BLaER1 (cell line): Measurements from ENCODE around the gene TOP1.

Experiments used
- H3K27ac ChIP-seq: shearing (Covaris generic); formaldehyde crosslinking; 2 replicates; pipeline ENCODE4 v1.8.1; 2022
- H3K27me3 ChIP-seq: shearing (Covaris generic); formaldehyde crosslinking; 2 replicates; pipeline ENCODE4 v1.8.1; 2022
- H3K36me3 ChIP-seq: shearing (Covaris generic); formaldehyde crosslinking; 2 replicates; pipeline ENCODE4 v1.8.1; 2022
- H3K4me1 ChIP-seq: shearing (Covaris generic); formaldehyde crosslinking; 2 replicates; pipeline ENCODE4 v1.8.1; 2022
- H3K4me2 ChIP-seq: shearing (Covaris generic); formaldehyde crosslinking; 2 replicates; pipeline ENCODE4 v1.8.1; 2022
- H3K4me3 ChIP-seq: shearing (Covaris generic); formaldehyde crosslinking; 2 replicates; pipeline ENCODE4 v1.8.1; 2022
- H3K9ac ChIP-seq: shearing (Covaris generic); formaldehyde crosslinking; 2 replicates; pipeline ENCODE4 v1.8.1; 2022
- H3K9me3 ChIP-seq: shearing (Covaris generic); formaldehyde crosslinking; 2 replicates; pipeline ENCODE4 v1.8.1; 2022
- H4K20me1 ChIP-seq: shearing (Covaris generic); formaldehyde crosslinking; 2 replicates; pipeline ENCODE4 v1.8.1; 2022
- Cebpa-rat ChIP-seq: shearing (Covaris generic); IDR thresholded peaks from 2 replicates; pipeline ENCODE4 v1.8.1; 2022

The TOP1 gene

DNA sequence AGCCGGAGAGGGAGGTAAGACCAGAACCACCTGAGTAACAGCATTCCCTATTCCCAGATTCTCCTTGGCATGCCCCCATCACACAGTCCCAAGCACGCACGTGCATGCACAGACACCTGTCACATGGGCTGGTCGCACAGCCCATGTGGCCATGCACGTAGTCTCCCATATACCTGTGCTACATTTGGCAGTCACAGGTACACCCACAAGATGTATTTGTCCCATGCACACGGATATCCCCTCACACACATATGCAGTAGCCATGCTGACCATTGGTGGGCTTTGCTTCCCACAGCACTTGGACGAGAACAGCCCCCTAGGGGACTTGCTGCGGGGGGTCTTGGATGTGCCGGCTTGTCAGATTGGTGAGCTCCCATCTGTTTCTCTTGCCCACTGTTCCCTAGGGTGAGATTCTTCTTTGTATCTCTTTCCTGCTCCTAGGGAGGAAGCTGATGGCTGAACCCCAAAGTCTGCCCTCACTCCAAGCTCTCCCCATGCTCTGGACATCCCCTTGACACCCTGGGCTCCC, 140.6 kb downstream of the TOP1 start:
- Histone ChIP-seq H3K36me3 (peaks cover 97% of the 10 kb centered on the region), H4K20me1 (peaks cover 100% of the 10 kb centered on the region)

DNA sequence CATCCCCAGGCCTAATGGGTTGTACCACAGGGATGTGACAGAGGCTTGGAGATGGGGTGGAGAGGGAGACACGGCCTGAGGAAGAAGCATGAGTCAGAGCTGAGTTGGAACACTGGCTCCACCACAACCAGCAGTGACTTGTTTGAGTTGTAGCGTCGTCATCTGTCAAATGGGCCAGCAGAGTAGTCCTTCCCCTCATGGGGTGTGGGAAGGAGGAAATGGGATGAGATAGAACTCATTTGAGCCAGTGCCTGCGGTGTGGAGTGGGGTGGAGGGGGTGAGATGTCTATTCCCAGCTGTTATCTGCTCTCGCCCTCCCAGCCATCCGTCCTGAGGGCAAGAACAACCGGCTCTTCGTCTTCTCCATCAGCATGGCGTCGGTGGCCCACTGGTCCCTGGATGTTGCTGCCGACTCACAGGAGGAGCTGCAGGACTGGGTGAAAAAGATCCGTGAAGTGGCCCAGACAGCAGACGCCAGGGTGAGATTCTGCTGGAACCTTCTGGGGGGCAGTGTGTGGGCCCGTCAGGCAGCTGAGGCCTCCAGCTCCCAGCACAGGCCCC, 141.2 kb downstream of the TOP1 start:
- Histone ChIP-seq H3K4me1 (peaks cover 27% of the 10 kb centered on the region), H3K9me3 (no peaks in the 10 kb centered on the region), H4K20me1 (peaks cover 100% of the 10 kb centered on the region), H3K9ac (no peak overlapping the region), H3K36me3 (peaks cover 97% of the 10 kb centered on the region), H3K4me3 (no peak overlapping the region), H3K27ac (no peak overlapping the region), H3K4me2 (no peak overlapping the region), H3K27me3 (peaks cover 52% of the 10 kb centered on the region)
- TF ChIP-seq Cebpa-rat: no peak

More for the DNA sequence above, 140.6 kb downstream of the TOP1 start:
- Histone ChIP-seq H3K27ac (no peak overlapping the region), H3K4me3 (no peak overlapping the region), H3K9me3 (no peaks in the 10 kb centered on the region), H3K9ac (no peak overlapping the region), H3K4me1 (peaks cover 27% of the 10 kb centered on the region), H3K27me3 (peaks cover 58% of the 10 kb centered on the region), H3K4me2 (no peak overlapping the region)
- no peak for TF ChIP-seq Cebpa-rat

DNA sequence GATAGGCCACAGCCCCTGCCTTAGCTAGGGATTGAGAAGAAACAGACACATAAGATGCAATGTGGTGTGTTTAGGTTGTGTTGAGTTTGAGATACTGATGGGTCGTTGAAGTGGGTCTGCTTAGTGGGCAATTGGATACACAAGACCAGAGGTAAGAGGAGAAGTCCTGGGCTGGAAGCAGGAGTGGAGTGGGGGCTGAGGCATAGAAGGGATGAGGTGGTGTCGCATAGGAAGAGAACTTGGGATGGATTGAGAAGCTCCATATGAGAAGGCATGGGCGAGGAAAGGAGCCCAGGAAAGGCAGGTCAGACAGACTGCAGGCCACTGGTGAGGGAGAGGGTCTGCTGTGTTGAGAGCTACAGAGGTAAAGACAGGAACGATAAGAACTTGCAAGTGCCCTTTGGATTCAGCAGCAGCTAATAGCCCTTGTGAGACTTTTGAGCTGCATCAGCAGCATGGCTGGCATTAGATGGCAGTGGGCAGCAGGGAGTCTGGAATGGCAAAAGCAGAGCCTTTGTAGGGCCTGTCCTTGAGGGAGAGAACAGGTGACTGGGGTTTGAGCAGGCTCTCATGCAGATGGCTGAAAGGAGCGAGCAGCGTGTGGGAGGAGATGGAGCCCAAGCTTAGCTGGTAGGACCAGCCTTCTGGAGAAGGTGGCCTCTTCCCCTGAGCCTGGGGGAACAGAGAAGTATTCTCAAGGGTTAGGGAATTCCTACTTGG, 141.9 kb downstream of the TOP1 start:
- TF ChIP-seq Cebpa-rat: no peak
- H3K9ac ChIP-seq: no peak overlapping the region
- no peaks in the 10 kb centered on the region for H3K9me3 ChIP-seq
- H4K20me1 ChIP-seq: peaks cover 100% of the 10 kb centered on the region
- no peak overlapping the region for H3K4me2 ChIP-seq
- H3K4me1 ChIP-seq: peaks cover 27% of the 10 kb centered on the region
- H3K27me3 ChIP-seq: peaks cover 45% of the 10 kb centered on the region
- no peak overlapping the region for H3K4me3 ChIP-seq
- H3K36me3 ChIP-seq: peaks cover 97% of the 10 kb centered on the region
- no peak overlapping the region for H3K27ac ChIP-seq

DNA sequence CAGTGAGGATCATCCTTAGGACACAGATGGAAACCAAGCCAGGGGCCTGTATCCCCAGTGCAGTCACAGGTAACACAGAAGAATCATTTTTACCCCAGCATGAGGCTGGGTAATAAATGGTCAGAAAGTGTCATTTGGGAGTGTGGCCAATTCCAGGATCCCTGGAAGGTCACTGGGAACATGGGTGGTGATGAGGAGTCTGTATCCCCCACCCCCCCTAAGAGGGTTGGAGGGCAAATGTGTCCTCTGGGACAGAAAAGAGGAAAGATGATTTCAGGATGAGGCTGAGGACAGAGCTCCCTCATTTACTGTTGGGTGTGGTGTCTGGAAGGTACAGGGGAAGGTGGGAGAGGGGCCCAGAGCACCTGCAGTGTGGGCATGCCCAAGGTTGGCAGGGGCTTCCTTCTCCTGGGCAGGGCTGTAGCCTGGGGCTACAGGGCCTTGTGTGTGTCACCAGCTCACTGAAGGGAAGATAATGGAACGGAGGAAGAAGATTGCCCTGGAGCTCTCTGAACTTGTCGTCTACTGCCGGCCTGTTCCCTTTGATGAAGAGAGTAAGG, 143.2 kb downstream of the TOP1 start:
- no peak for TF ChIP-seq Cebpa-rat
- no peak overlapping the region for H3K4me3 ChIP-seq
- H3K9ac ChIP-seq: no peak overlapping the region
- no peak overlapping the region for H3K4me2 ChIP-seq
- no peak overlapping the region for H3K27ac ChIP-seq
- peaks cover 19% of the 10 kb centered on the region for H3K4me1 ChIP-seq
- H4K20me1 ChIP-seq: peaks cover 100% of the 10 kb centered on the region
- H3K27me3 ChIP-seq: peaks cover 33% of the 10 kb centered on the region
- H3K36me3 ChIP-seq: peaks cover 97% of the 10 kb centered on the region
- no peaks in the 10 kb centered on the region for H3K9me3 ChIP-seq

DNA sequence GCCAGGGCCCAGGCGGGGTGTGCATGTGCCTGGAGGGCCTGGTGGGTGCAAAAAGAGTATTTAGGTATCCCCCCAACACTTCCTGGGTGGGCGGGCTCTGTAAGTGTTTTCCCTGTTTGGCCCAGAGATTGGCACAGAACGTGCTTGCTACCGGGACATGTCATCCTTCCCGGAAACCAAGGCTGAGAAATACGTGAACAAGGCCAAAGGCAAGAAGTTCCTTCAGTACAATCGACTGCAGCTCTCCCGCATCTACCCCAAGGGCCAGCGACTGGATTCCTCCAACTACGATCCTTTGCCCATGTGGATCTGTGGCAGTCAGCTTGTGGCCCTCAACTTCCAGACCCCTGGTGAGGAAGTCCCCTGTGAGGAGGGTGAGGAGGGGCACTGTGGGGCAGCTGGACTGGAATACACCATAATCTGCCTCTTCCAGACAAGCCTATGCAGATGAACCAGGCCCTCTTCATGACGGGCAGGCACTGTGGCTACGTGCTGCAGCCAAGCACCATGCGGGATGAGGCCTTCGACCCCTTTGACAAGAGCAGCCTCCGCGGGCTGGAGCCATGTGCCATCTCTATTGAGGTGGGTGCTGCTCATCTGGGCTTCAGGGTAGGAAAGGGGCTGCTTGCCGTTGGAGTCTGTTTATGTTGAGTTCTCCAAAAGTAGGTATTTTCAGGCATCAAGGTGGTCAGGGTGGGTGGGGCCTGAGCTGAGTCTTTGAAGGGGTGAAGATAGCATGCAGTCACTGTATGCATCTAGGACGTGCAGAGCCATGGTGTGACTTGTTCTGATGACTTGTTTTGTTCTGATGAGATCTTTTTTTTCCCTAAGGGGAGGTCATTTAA, 143.9 kb downstream of the TOP1 start:
- Histone ChIP-seq H3K27me3 (peaks cover 31% of the 10 kb centered on the region), H3K4me2 (no peak overlapping the region), H3K4me1 (peaks cover 12% of the 10 kb centered on the region), H3K4me3 (no peak overlapping the region), H4K20me1 (peaks cover 100% of the 10 kb centered on the region), H3K36me3 (peaks cover 97% of the 10 kb centered on the region), H3K9ac (no peak overlapping the region), H3K9me3 (no peaks in the 10 kb centered on the region), H3K27ac (no peak overlapping the region)
- no peak for TF ChIP-seq Cebpa-rat

DNA sequence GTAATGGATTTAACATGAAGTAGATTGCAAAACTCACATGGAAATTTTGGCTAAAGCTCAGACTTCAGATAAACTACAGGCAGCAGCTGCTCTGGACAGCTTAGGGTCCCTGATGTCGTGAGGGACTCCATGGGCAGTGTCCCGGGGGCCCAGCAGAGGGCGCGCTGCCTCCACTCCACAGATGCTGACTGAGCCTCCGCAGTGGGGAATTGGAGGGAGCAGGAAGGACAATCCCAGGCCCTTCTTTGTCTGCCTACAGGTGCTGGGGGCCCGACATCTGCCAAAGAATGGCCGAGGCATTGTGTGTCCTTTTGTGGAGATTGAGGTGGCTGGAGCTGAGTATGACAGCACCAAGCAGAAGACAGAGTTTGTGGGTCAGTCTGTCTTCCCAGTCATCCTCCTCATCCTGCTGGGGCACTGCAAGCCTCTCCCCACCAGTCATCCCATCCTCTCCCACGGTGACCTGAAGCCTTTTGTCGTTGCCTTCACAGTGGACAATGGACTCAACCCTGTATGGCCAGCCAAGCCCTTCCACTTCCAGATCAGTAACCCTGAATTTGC, 144.6 kb downstream of the TOP1 start:
- Histone ChIP-seq H3K4me1 (peaks cover 5% of the 10 kb centered on the region), H3K4me3 (no peak overlapping the region), H3K27me3 (peaks cover 30% of the 10 kb centered on the region), H3K36me3 (peaks cover 100% of the 10 kb centered on the region), H4K20me1 (peaks cover 100% of the 10 kb centered on the region), H3K9me3 (no peaks in the 10 kb centered on the region), H3K9ac (no peak overlapping the region), H3K27ac (no peak overlapping the region), H3K4me2 (no peak overlapping the region)
- no peak for TF ChIP-seq Cebpa-rat

DNA sequence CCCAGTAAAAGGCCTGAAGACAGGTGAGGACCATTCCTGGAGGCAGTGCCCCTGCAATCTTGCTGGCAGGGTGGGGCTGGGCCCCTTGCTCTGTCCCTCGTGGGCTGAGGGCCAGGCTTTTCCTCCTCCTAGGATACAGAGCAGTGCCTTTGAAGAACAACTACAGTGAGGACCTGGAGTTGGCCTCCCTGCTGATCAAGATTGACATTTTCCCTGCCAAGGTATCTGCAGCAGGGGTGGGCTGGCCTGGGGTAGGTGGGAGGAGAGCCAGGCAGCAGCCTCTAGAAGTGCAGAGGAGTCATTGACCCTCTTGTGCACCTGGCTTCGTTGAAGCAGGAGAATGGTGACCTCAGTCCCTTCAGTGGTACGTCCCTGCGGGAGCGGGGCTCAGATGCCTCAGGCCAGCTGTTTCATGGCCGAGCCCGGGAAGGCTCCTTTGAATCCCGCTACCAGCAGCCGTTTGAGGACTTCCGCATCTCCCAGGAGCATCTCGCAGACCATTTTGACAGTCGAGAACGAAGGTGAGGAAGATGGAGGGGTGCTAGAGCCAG, 145.2 kb downstream of the TOP1 start:
- Histone ChIP-seq H3K27ac (no peak overlapping the region), H3K36me3 (peaks cover 96% of the 10 kb centered on the region), H3K27me3 (peaks cover 23% of the 10 kb centered on the region), H3K9ac (no peak overlapping the region), H3K4me3 (no peak overlapping the region), H4K20me1 (peaks cover 100% of the 10 kb centered on the region), H3K9me3 (no peaks in the 10 kb centered on the region), H3K4me1 (no peaks in the 10 kb centered on the region), H3K4me2 (no peak overlapping the region)
- no peak for TF ChIP-seq Cebpa-rat
